VCaP (cell line): ENCODE measurements around the gene DNAJC8.

Experiments
- H3K27ac ChIP-seq: fragments of 450-650 bp; 2 replicates; pipeline ENCODE4 v1.5.1; 2017
- CTCF ChIP-seq: fragments of 450-650 bp; conservative IDR thresholded peaks from 2 replicates; pipeline ENCODE4 v1.5.1; 2017; ENCODE audit warnings: mild to moderate bottlenecking, moderate library complexity

Gene DNAJC8

GRCh38 chr1:28173151-28173979 is 59.5 kb downstream of the DNAJC8 start:
- peak overlapping the region; percentile 75 for H3K27ac ChIP-seq
- no peak for TF ChIP-seq CTCF

GRCh38 chr1:28172713-28173150 is 60.1 kb downstream of the DNAJC8 start:
- no peak for TF ChIP-seq CTCF
- peak overlapping the region; percentile 75 for H3K27ac ChIP-seq

- H3K27ac ChIP-seq = no peak overlapping the region
Observed at GRCh38 chr1:28171246-28171645, 61.6 kb downstream of the DNAJC8 start.

GRCh38 chr1:28170001-28170596 is 62.7 kb downstream of the DNAJC8 start:
- TF ChIP-seq CTCF = no peak
- H3K27ac ChIP-seq = 0 out of 2 replicates have a peak overlapping the region, but pooled peaks have one; percentile 19

More at GRCh38 chr1:28171246-28171645, 61.6 kb downstream of the DNAJC8 start:
- TF ChIP-seq CTCF = no peak

- H3K27ac ChIP-seq = no peak overlapping the region
- TF ChIP-seq CTCF = no peak
Observed at GRCh38 chr1:28163496-28164161, 69.2 kb downstream of the DNAJC8 start.

GRCh38 chr1:28162151-28162550 is 70.7 kb downstream of the DNAJC8 start:
- no peak overlapping the region for H3K27ac ChIP-seq
- no peak for TF ChIP-seq CTCF

GRCh38 chr1:28161751-28162150 is 71.1 kb downstream of the DNAJC8 start:
- TF ChIP-seq CTCF = no peak
- no peak overlapping the region for H3K27ac ChIP-seq
